ENCODE results near the gene RIIAD1. TPM values are rescaled to one million over a fixed set of nuclear protein-coding genes. Genes with fewer than 3 reads are reported as not detected.

The RIIAD1 gene
- total and polyA plus RNA-seq, 9 donors = 0.51 to 34.9 (median 0.61) TPM; not detected in 5

GRCh38 chr1:151711044-151711800 lies 10.1 kb upstream of the RIIAD1 start:
- Histone ChIP-seq H3K9me3 (no peaks in the 10 kb centered on the region), H3K36me3 (no peaks in the 10 kb centered on the region), H3K27ac (no peak overlapping the region), H3K4me3 (no peak overlapping the region), H3K27me3 (no peaks in the 10 kb centered on the region), H3K4me1 (ENCODE audit: insufficient read depth) (no peaks in the 10 kb centered on the region)
- TF ChIP-seq CTCF (IDR thresholded peaks at IDR 0.05) = no peak
- TF ChIP-seq EP300 (IDR thresholded peaks at IDR 0.05) = no peak
- TF ChIP-seq POLR2A (IDR thresholded peaks at IDR 0.05) = no peak
- DNase-seq = no peak
- 71 to 77% (median 74%) methylated on average over 21 of the region's 21 CpGs for WGBS, 3 donors
- intact Hi-C loops (cut with DNase I) = no loop called here

- Histone ChIP-seq H3K27me3 (no peaks in the 10 kb centered on the region), H3K9me3 (no peaks in the 10 kb centered on the region), H3K4me1 (ENCODE audit: insufficient read depth) (peaks cover 2% of the 10 kb centered on the region), H3K36me3 (no peaks in the 10 kb centered on the region), H3K4me3 (no peak overlapping the region), H3K27ac (no peak overlapping the region)
- intact Hi-C loops (cut with DNase I) = no loop called here
- 62 to 66% (median 63%) methylated on average over 10 of the region's 10 CpGs for WGBS, 3 donors
- no peak for DNase-seq
- no peak for TF ChIP-seq POLR2A (IDR thresholded peaks at IDR 0.05)
- TF ChIP-seq EP300 (IDR thresholded peaks at IDR 0.05) = no peak
- TF ChIP-seq CTCF (IDR thresholded peaks at IDR 0.05) = no peak
These were observed 9.4 kb upstream of the RIIAD1 start for GRCh38 chr1:151711951-151712350.

GRCh38 chr1:151713044-151713443 lies 8.3 kb upstream of the RIIAD1 start:
- Histone ChIP-seq H3K36me3 (no peaks in the 10 kb centered on the region), H3K27ac (no peak overlapping the region), H3K9me3 (no peaks in the 10 kb centered on the region), H3K4me1 (ENCODE audit: insufficient read depth) (peaks cover 2% of the 10 kb centered on the region), H3K27me3 (no peaks in the 10 kb centered on the region), H3K4me3 (no peak overlapping the region)
- no peak for DNase-seq
- 74 to 89% (median 88%) methylated on average over 2 of the region's 2 CpGs for WGBS, 3 donors
- intact Hi-C loops (cut with DNase I) = no loop called here
- TF ChIP-seq CTCF (IDR thresholded peaks at IDR 0.05) (no peak), POLR2A (IDR thresholded peaks at IDR 0.05) (no peak), EP300 (IDR thresholded peaks at IDR 0.05) (no peak)

- Histone ChIP-seq H3K27me3 (no peaks in the 10 kb centered on the region), H3K9me3 (no peaks in the 10 kb centered on the region), H3K4me1 (ENCODE audit: insufficient read depth) (peaks cover 2% of the 10 kb centered on the region), H3K27ac (no peak overlapping the region), H3K4me3 (no peak overlapping the region), H3K36me3 (no peaks in the 10 kb centered on the region)
- WGBS, 3 donors = 76 to 94% (median 82%) methylated on average over 2 of the region's 2 CpGs
- no peak for DNase-seq
- intact Hi-C loops (cut with DNase I) = no loop called here
- TF ChIP-seq CTCF (IDR thresholded peaks at IDR 0.05) = no peak
These were observed 7.4 kb upstream of the RIIAD1 start for GRCh38 chr1:151713874-151714273.
